IMR-90 (cell line): Measurements from ENCODE around the gene ANO2. TPM values are rescaled to one million over a fixed set of nuclear protein-coding genes. Genes with fewer than 3 reads are reported as not detected.

Source experiments
- ATAC-seq: fragments of 200-7000 bp; cut with Tn5 transposase; 2 replicates; pipeline ENCODE4 v1.9.1; 2020; ENCODE audit warnings: low read depth, mild to moderate bottlenecking, moderate library complexity
- BruUV-seq: library from RNA; stranded (reverse); fragments of 400-500 nt; replicated peaks from 2 replicates; lab custom pipeline; 2021; lab: Mats Ljungman, UMichigan
- CTCF ChIA-PET: fragments of 300-600 bp; formaldehyde crosslinking; extraction: SDS; loops from one replicate; lab custom pipeline; 2021; ENCODE audit warnings: antibody characterized with exemption; lab: Yijun Ruan, JAX
- POLR2A ChIA-PET: fragments of 300-600 bp; sonication (Branson Sonifier 250); formaldehyde crosslinking; loops from one replicate; lab custom pipeline; 2022; ENCODE audit warnings: antibody characterized with exemption; ENCODE audit not compliant: unreplicated experiment; lab: Charles Lee
- DNase-seq: peaks from one replicate; pipeline ENCODE4 v3.0.0; 2013
- H2AFZ ChIP-seq: replicated peaks from 2 replicates; pipeline ENCODE3; 2013; ENCODE audit warnings: low read length, mild to moderate bottlenecking; ENCODE audit not compliant: poor library complexity
- H2AK5ac ChIP-seq: 2 replicates; pipeline ENCODE4 v1.6.1; 2013; ENCODE audit warnings: low read depth, low read length, inconsistent platforms
- H2AK9ac ChIP-seq: replicated peaks from 2 replicates; pipeline ENCODE3; 2013; ENCODE audit warnings: mild to moderate bottlenecking, low read depth, low read length, moderate library complexity; ENCODE audit not compliant: poor library complexity
- H2BK120ac ChIP-seq: 2 replicates; pipeline ENCODE4 v1.6.1; 2013; ENCODE audit warnings: low read depth, low read length, inconsistent platforms
- H2BK15ac ChIP-seq: 3 replicates; pipeline ENCODE4 v1.6.1; 2013; ENCODE audit warnings: low read depth, low read length, inconsistent platforms
- H2BK20ac ChIP-seq: 2 replicates; pipeline ENCODE4 v1.6.1; 2013; ENCODE audit warnings: low read depth, mild to moderate bottlenecking, inconsistent platforms, low read length, moderate library complexity
- H2BK5ac ChIP-seq: 2 replicates; pipeline ENCODE4 v1.6.1; 2013; ENCODE audit warnings: mild to moderate bottlenecking, low read depth, low read length, inconsistent platforms; ENCODE audit not compliant: poor library complexity, severe bottlenecking
- H3K14ac ChIP-seq: replicated peaks from 2 replicates; pipeline ENCODE4 v1.6.1; 2013; ENCODE audit warnings: low read depth, low read length, inconsistent platforms
- H3K18ac ChIP-seq: 2 replicates; pipeline ENCODE4 v1.6.1; 2013; ENCODE audit warnings: low read depth, low read length, control low read depth
- H3K23ac ChIP-seq: 2 replicates; pipeline ENCODE4 v1.6.1; 2013; ENCODE audit warnings: low read depth, low read length, inconsistent platforms
- H3K27ac ChIP-seq: 2 replicates; pipeline ENCODE4 v1.5.1; 2013; ENCODE audit warnings: mild to moderate bottlenecking, control low read depth, low read length; ENCODE audit not compliant: insufficient read depth
- H3K27me3 ChIP-seq: 2 replicates; pipeline ENCODE4 v1.6.1; 2013; ENCODE audit warnings: low read length; ENCODE audit not compliant: control insufficient read depth, insufficient read depth
- H3K36me3 ChIP-seq: 2 replicates; pipeline ENCODE4 v1.6.1; 2013; ENCODE audit warnings: low read length, mixed read lengths; ENCODE audit not compliant: control insufficient read depth, insufficient read depth
- H3K4ac ChIP-seq: 2 replicates; pipeline ENCODE4 v1.6.1; 2013; ENCODE audit warnings: low read depth, low read length, inconsistent platforms
- H3K4me1 ChIP-seq: 2 replicates; pipeline ENCODE4 v1.6.1; 2013; ENCODE audit warnings: low read length, mixed read lengths; ENCODE audit not compliant: control insufficient read depth, insufficient read depth
- H3K4me2 ChIP-seq: 2 replicates; pipeline ENCODE4 v1.6.1; 2013; ENCODE audit warnings: low read depth, mild to moderate bottlenecking, control low read depth, low read length, moderate library complexity
- H3K4me3 ChIP-seq: 2 replicates; pipeline ENCODE4 v1.5.1; 2013; ENCODE audit warnings: low read depth, mild to moderate bottlenecking, control low read depth, low read length, moderate library complexity; ENCODE audit not compliant: insufficient read depth
- H3K56ac ChIP-seq: 2 replicates; pipeline ENCODE4 v1.6.1; 2013; ENCODE audit warnings: low read length, inconsistent platforms; ENCODE audit not compliant: insufficient read depth; ENCODE audit errors: extremely low read depth
- H3K79me1 ChIP-seq, 2 experiments: 2 replicates each; pipeline ENCODE4 v1.6.1; 2013; ENCODE audit warnings: low read length in 2 of 2, inconsistent platforms in 1 of 2, low read depth in 1 of 2
- H3K9ac ChIP-seq: 2 replicates; pipeline ENCODE4 v1.6.1; 2013; ENCODE audit warnings: low read depth, low read length, control low read depth
- H3K9me1 ChIP-seq: 2 replicates; pipeline ENCODE4 v1.6.1; 2013; ENCODE audit warnings: low read length, inconsistent platforms; ENCODE audit not compliant: insufficient read depth
- H3K9me3 ChIP-seq: 2 replicates; pipeline ENCODE4 v1.6.1; 2013; ENCODE audit warnings: low read length; ENCODE audit not compliant: control insufficient read depth, insufficient read depth
- H4K20me1 ChIP-seq: 2 replicates; pipeline ENCODE4 v1.6.1; 2013; ENCODE audit warnings: low read length, inconsistent platforms; ENCODE audit not compliant: insufficient read depth
- H4K5ac ChIP-seq: 2 replicates; pipeline ENCODE4 v1.6.1; 2013; ENCODE audit warnings: mild to moderate bottlenecking, low read depth, low read length, control low read depth
- H4K8ac ChIP-seq, 2 experiments: 2 replicates each; pipeline ENCODE4 v1.6.1; 2013; ENCODE audit warnings: low read depth in 2 of 2, low read length in 2 of 2, control low read depth in 1 of 2, inconsistent platforms in 1 of 2
- H4K91ac ChIP-seq: 2 replicates; pipeline ENCODE4 v1.6.1; 2013; ENCODE audit warnings: low read depth, low read length, inconsistent platforms; ENCODE audit not compliant: insufficient read depth
- BHLHE40 ChIP-seq: fragments of 150-350 bp; IDR thresholded peaks from 2 replicates; pipeline ENCODE4 v1.6.1; 2016; ENCODE audit warnings: mild to moderate bottlenecking, low read depth, low read length
- RAD21 ChIP-seq: IDR thresholded peaks from 2 replicates; pipeline ENCODE4 v1.6.1; 2012; ENCODE audit warnings: low read length, improper control_type of control experiment
- RFX5 ChIP-seq: IDR thresholded peaks from 2 replicates; pipeline ENCODE4 v1.8.0; 2012; ENCODE audit warnings: low read depth, mild to moderate bottlenecking, low read length, moderate library complexity
- USF2 ChIP-seq: fragments of 150-350 bp; IDR thresholded peaks from 2 replicates; pipeline ENCODE4 v1.6.1; 2017; ENCODE audit warnings: mild to moderate bottlenecking, antibody characterized with exemption, low read length, low read depth
- WGBS, 2 experiments: methylation state at CpG; one replicate each; pipeline versions ENCODE4 v1.1.5 to v1.1.7; 2013; ENCODE audit warnings: missing lambda C conversion rate in 2 of 2; ENCODE audit not compliant: insufficient read length in 1 of 2; ENCODE audit errors: extremely low coverage in 2 of 2; 5-methylcytosine and 5-hydroxymethylcytosine counted together
- dilution Hi-C: fragments of 300-500 bp; cut with HindIII; formaldehyde crosslinking; loops from one replicate; pipeline ENCODE4 v1.14.3; 2018; ENCODE audit warnings: low sequenced_read_pairs; ENCODE audit not compliant: unreplicated experiment
- in situ Hi-C: fragments of 300-500 bp; cut with MboI; formaldehyde crosslinking; loops from 3 replicates; pipeline ENCODE4 v1.14.3; 2019; ENCODE audit warnings: low sequenced_read_pairs, inconsistent platforms, mixed read lengths
- intact Hi-C: fragments of 100-400 bp; cut with micrococcal nuclease; formaldehyde crosslinking; loops from 2 replicates; pipeline ENCODE4 v1.10.0; 2022
- polyA plus RNA-seq, 3 experiments: library from polyadenylated mRNA; depleted of rRNA; stranded (reverse); fragments of >200 nt; gene quantifications; 2 replicates each; pipeline ENCODE4 v1.2.3, GENCODE V29; 2012; ENCODE audit warnings: low replicate concordance in 1 of 3
- total RNA-seq: library from RNA; depleted of rRNA; stranded (reverse); fragments of >200 nt; gene quantifications from 2 replicates; pipeline ENCODE4 v1.2.3, GENCODE V29; 2012

The ANO2 gene
- total and polyA plus RNA-seq, 2 of the 4 experiments (the other 2 are of a cell fraction) = 0.22 TPM; not detected in 1

DNA sequence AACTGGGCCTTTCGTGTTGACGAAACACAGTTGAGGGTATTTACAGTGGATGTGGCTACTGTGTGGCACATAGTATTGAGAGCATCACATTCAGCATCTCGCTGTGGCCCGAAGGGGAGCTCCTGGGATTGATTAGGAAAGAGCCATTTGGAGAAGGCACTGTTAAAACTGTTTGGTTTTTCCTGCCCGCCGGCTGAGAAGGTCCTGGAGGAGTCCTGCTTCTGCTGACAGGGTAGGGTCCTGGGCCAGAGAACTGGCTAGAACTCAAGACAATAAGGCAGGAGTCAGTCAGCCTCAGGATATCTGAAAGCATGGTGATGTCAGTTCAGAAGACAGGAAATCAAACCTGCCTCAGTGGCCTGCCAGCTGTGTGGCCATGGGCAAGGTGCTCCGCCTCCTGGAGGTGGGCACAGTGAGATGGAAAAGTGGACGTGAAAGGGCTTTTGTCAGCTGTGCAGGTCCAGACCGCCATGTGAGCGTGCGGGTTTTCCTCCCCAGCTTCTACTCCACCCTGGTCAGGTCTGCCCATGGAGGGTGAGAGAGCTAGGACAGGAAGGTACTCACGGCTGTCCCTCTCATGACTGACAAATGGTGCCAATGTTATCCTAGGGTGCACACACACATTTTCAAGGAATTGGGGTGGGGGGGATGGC lies 420.8 kb downstream of the ANO2 start:
- Histone ChIP-seq H4K91ac (no peak overlapping the region), H2BK15ac (no peak overlapping the region), H3K4me1 (no peaks in the 10 kb centered on the region), H4K5ac (no peak overlapping the region), H2AK5ac (no peak overlapping the region), H3K9me3 (no peaks in the 10 kb centered on the region), H3K27me3 (no peaks in the 10 kb centered on the region), H3K14ac (no peak overlapping the region), H3K9ac (no peak overlapping the region), H3K36me3 (no peaks in the 10 kb centered on the region), H3K4me3 (no peak overlapping the region), H2BK120ac (no peak overlapping the region), H3K56ac (no peak overlapping the region), H2BK20ac (no peak overlapping the region), H3K4ac (no peak overlapping the region), H3K79me1 (no peaks in the 10 kb centered on the region), H2AK9ac (peak overlapping the region; percentile 69), H2AFZ (no peak overlapping the region), H3K23ac (no peak overlapping the region), H4K20me1 (no peaks in the 10 kb centered on the region), H2BK5ac (no peak overlapping the region), H3K18ac (no peak overlapping the region), H3K27ac (no peak overlapping the region), H3K9me1 (0 out of 2 replicates have a peak, but pooled peaks cover 10% of the 10 kb centered on the region), H4K8ac (no peak overlapping the region), H3K4me2 (no peak overlapping the region)
- WGBS, 2 experiments = 96% methylated on average over 6 of the region's 12 CpGs; no CpG with 5 or more reads in 1 of the 2 experiments
- ATAC-seq (no peak), DNase-seq (no peak)
- in situ Hi-C loops = no loop called here
- intact Hi-C loops = no loop called here
- TF ChIP-seq RAD21 (no peak), BHLHE40 (no peak), RFX5 (no peak), USF2 (no peak)
- ChIA-PET CTCF (interaction anchor here (1.1 kb wide), 1 partner anchor 27 kb away, joined by 3 read pairs; no protein-coding TSS in a partner anchor), POLR2A (no interaction called here)
- dilution Hi-C loops = no loop called here
- BruUV-seq = no TSS peak
